Gastroesophageal sphincter (tissue), 4 donors: ENCODE measurements around the gene MXD3. TPM values are rescaled to one million over a fixed set of nuclear protein-coding genes. Genes with fewer than 3 reads are reported as not detected.

Source experiments
- ATAC-seq: fragments of 150-250 bp; one replicate; pipeline ENCODE4 v1.9.1; 2016; ENCODE audit warnings: mild to moderate bottlenecking, moderate library complexity
- H3K27ac ChIP-seq, 4 donors: fragments of 200-600 bp; sonication (generic) in 3 of 4; 1 replicate in 3 of 4; 2 replicates in 1 of 4; pipeline ENCODE4 v1.5.1; 2016 to 2019
- H3K27me3 ChIP-seq: fragments of 200-600 bp; sonication (generic); one replicate; pipeline ENCODE4 v1.5.1; 2019
- H3K36me3 ChIP-seq, 2 donors: fragments of 200-600 bp; sonication (generic); one replicate each; pipeline ENCODE4 v1.5.1; 2019; ENCODE audit warnings: control low read depth in 1 of 2
- H3K4me1 ChIP-seq, 3 donors: fragments of 200-600 bp; sonication (generic); 1 replicate in 2 of 3; 2 replicates in 1 of 3; pipeline ENCODE4 v1.5.1; 2016 to 2019; ENCODE audit warnings: control low read depth in 2 of 3
- H3K4me3 ChIP-seq, 2 donors: fragments of 200-600 bp; sonication (generic); one replicate each; pipeline ENCODE4 v1.5.1; 2019; ENCODE audit warnings: mild to moderate bottlenecking in 1 of 2, moderate library complexity in 1 of 2
- H3K9me3 ChIP-seq, 3 donors: fragments of 200-600 bp; sonication (generic); one replicate each; pipeline ENCODE4 v1.5.1; 2017 to 2019; ENCODE audit warnings: control low read depth in 2 of 3
- CTCF ChIP-seq, 4 experiments: fragments of 200-600 bp in 2 of 4; fragments of 450-650 bp in 2 of 4; sonication (generic) in 1 of 4; IDR thresholded peaks; one replicate each; pipeline ENCODE4 v1.5.1; 2017 to 2019; ENCODE audit warnings: antibody characterized with exemption in 4 of 4, mild to moderate bottlenecking in 2 of 4, moderate library complexity in 2 of 4
- EP300 ChIP-seq: sonication (generic); formaldehyde crosslinking; IDR thresholded peaks from one replicate; pipeline ENCODE4 v1.6.1; 2017; ENCODE audit warnings: antibody characterized with exemption, mild to moderate bottlenecking
- POLR2A ChIP-seq, 2 donors: fragments of 450-650 bp; IDR thresholded peaks; one replicate each; pipeline ENCODE4 v1.6.1; 2017; ENCODE audit warnings: antibody characterized with exemption in 2 of 2, mild to moderate bottlenecking in 2 of 2, moderate library complexity in 1 of 2
- POLR2AphosphoS5 ChIP-seq: sonication (generic); formaldehyde crosslinking; IDR thresholded peaks from one replicate; pipeline ENCODE4 v1.6.1; 2017; ENCODE audit warnings: antibody characterized with exemption
- WGBS, 2 donors: methylation state at CpG; one replicate each; pipeline ENCODE4 v1.1.5; 2018; ENCODE audit warnings: low coverage in 1 of 2; 5-methylcytosine and 5-hydroxymethylcytosine counted together
- total RNA-seq, 4 donors: library from RNA; depleted of rRNA; stranded (reverse); fragments of >200 nt; gene quantifications; one replicate each; pipeline ENCODE4 v1.1.0, GENCODE V29; 2016

Gene MXD3
- total RNA-seq, 4 donors from 2014 or later: 1.7 to 10.9 (median 6.3) TPM

DNA sequence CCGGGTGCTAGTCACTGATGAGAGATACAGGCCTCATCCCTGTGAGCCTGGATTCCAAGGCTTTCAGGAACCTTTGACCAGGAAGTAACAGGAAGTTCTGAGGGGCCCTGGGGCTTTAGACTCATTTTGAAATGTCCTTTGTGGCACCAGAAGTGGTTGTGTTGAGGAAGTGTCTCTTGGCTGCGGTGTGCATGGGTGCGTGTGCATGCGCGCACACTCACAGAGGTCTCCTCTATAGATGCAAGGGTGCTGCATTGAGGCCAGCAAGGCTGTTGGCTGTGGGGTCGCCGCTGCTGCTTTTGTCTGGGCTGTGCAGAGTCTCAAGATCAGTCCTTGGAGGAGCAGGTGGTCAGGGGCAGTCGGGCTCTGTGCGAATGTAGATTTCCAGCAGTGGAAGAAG lies 15.8 kb downstream of the MXD3 start:
- ATAC-seq: no peak
- Histone ChIP-seq H3K36me3 (peaks cover 0 to 71% of the 10 kb centered on the region in 2 donors), H3K27me3 (no peaks in the 10 kb centered on the region), H3K4me1 (peaks cover 0 to 30% (median 13%) of the 10 kb centered on the region in 3 donors), H3K4me3 (no peak overlapping the region), H3K27ac (no peak overlapping the region), H3K9me3 (no peaks in the 10 kb centered on the region)
- TF ChIP-seq POLR2AphosphoS5 (no peak), EP300 (no peak), POLR2A (IDR thresholded peaks at IDR 0.05) (no peak), CTCF (IDR thresholded peaks at IDR 0.05) (no peak)
- 90% methylated on average over 5 of the region's 9 CpGs; no CpG with 5 or more reads in 1 of the 2 donors for WGBS, 2 donors

GRCh38 chr5:177294632-177295031 lies 17.1 kb downstream of the MXD3 start:
- peaks cover 0 to 84% of the 10 kb centered on the region in 2 donors for H3K36me3 ChIP-seq

DNA sequence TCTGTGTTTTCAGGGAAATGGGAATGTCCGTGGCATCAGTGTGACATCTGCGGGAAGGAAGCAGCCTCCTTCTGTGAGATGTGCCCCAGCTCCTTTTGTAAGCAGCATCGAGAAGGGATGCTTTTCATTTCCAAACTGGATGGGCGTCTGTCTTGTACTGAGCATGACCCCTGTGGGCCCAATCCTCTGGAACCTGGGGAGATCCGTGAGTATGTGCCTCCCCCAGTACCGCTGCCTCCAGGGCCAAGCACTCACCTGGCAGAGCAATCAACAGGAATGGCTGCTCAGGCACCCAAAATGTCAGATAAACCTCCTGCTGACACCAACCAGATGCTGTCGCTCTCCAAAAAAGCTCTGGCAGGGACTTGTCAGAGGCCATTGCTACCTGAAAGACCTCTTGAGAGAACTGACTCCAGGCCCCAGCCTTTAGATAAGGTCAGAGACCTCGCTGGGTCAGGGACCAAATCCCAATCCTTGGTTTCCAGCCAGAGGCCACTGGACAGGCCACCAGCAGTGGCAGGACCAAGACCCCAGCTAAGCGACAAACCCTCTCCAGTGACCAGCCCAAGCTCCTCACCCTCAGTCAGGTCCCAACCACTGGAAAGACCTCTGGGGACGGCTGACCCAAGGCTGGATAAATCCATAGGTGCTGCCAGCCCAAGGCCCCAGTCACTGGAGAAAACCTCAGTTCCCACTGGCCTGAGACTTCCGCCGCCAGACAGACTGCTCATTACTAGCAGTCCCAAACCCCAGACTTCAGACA lies 17.7 kb downstream of the MXD3 start:
- WGBS, 2 donors: 91 to 100% methylated on average over 2 to 4 of the region's 12 CpGs
- no peak for ATAC-seq
- H3K27ac ChIP-seq: no peak overlapping the region
- TF ChIP-seq CTCF (IDR thresholded peaks at IDR 0.05): no peak
- no peak for TF ChIP-seq POLR2A (IDR thresholded peaks at IDR 0.05)
- no peak for TF ChIP-seq POLR2AphosphoS5
- TF ChIP-seq EP300: no peak
- peaks cover 0 to 90% of the 10 kb centered on the region in 2 donors for H3K36me3 ChIP-seq
- H3K27me3 ChIP-seq: no peaks in the 10 kb centered on the region
- H3K4me1 ChIP-seq: peaks cover 0 to 15% (median 0%) of the 10 kb centered on the region in 3 donors
- no peaks in the 10 kb centered on the region for H3K9me3 ChIP-seq
- H3K4me3 ChIP-seq: no peak overlapping the region

More at GRCh38 chr5:177294632-177295031, 17.1 kb downstream of the MXD3 start:
- Histone ChIP-seq H3K9me3 (no peaks in the 10 kb centered on the region), H3K4me1 (peaks cover 0 to 17% (median under 1%) of the 10 kb centered on the region in 3 donors), H3K27ac (no peak overlapping the region), H3K4me3 (no peak overlapping the region), H3K27me3 (no peaks in the 10 kb centered on the region)
- TF ChIP-seq CTCF (IDR thresholded peaks at IDR 0.05) (no peak), POLR2AphosphoS5 (no peak), EP300 (no peak), POLR2A (IDR thresholded peaks at IDR 0.05) (no peak)
- ATAC-seq: no peak
- no CpG with 5 or more reads among the region's 3 CpGs for WGBS, 2 donors

GRCh38 chr5:177291735-177292134 lies 20.0 kb downstream of the MXD3 start:
- H3K9me3 ChIP-seq: no peaks in the 10 kb centered on the region
- no peak overlapping the region for H3K27ac ChIP-seq
- TF ChIP-seq POLR2AphosphoS5: no peak
- no peak for TF ChIP-seq EP300
- TF ChIP-seq POLR2A (IDR thresholded peaks at IDR 0.05): no peak
- TF ChIP-seq CTCF (IDR thresholded peaks at IDR 0.05): no peak
- peaks cover 0 to 13% (median 0%) of the 10 kb centered on the region in 3 donors for H3K4me1 ChIP-seq
- no peaks in the 10 kb centered on the region for H3K27me3 ChIP-seq
- WGBS, 2 donors: 80 to 93% methylated on average over 4 to 5 of the region's 7 CpGs
- ATAC-seq: no peak
- H3K4me3 ChIP-seq: no peak overlapping the region
- H3K36me3 ChIP-seq: peaks cover 0 to 98% of the 10 kb centered on the region in 2 donors
